Activated CD8-positive, alpha-beta T cell treated with anti-CD3 and anti-CD28 coated beads, Interleukin-2, amount 10 ng/mL, durations not matched to agents 7 days and 5 days (primary cell): ENCODE results near the gene FOLR1. TPM values are rescaled to one million over a fixed set of nuclear protein-coding genes. Genes with fewer than 3 reads are reported as not detected.
"Not testable (repeated sequence)": the region's sequence is repeated elsewhere in the genome, so short reads cannot be mapped to it uniquely, and the experiment has no call there.

Experiments
- ATAC-seq: fragments of 150-1000 bp; cut with Tn5 transposase; one replicate; pipeline ENCODE4 v1.10.0; 2021; ENCODE audit warnings: moderate library complexity
- CTCF ChIA-PET: fragments of 350-600 bp; sonication (Branson Sonifier 250); formaldehyde crosslinking; loops from one replicate; lab custom pipeline; 2021; ENCODE audit warnings: antibody characterized with exemption; lab: Charles Lee
- POLR2A ChIA-PET: fragments of 350-600 bp; sonication (Branson Sonifier 250); formaldehyde crosslinking; loops from one replicate; lab custom pipeline; 2021; ENCODE audit warnings: antibody characterized with exemption; lab: Charles Lee
- DNase-seq: peaks from one replicate; pipeline ENCODE4 v3.0.0-alpha.2; 2020
- H3K27ac Mint-ChIP-seq: one replicate; pipeline ENCODE4 v1.8.0; 2021; ENCODE audit warnings: mild to moderate bottlenecking, mixed read lengths
- H3K27me3 Mint-ChIP-seq: one replicate; pipeline ENCODE4 v1.8.0; 2021; ENCODE audit warnings: low read depth, mixed read lengths
- H3K36me3 Mint-ChIP-seq: one replicate; pipeline ENCODE4 v1.8.0; 2021; ENCODE audit warnings: low read depth, mixed read lengths
- H3K4me1 Mint-ChIP-seq: one replicate; pipeline ENCODE4 v1.8.0; 2021; ENCODE audit warnings: low read depth, mixed read lengths
- H3K4me3 Mint-ChIP-seq: one replicate; pipeline ENCODE4 v1.8.0; 2021; ENCODE audit warnings: mild to moderate bottlenecking, mixed read lengths
- H3K9me3 Mint-ChIP-seq: one replicate; pipeline ENCODE4 v1.8.0; 2022; ENCODE audit warnings: mixed read lengths; ENCODE audit not compliant: insufficient read depth
- total RNA-seq, 2 experiments: library from RNA; stranded (reverse); gene quantifications; one replicate each; pipeline ENCODE4 v1.2.3, GENCODE V29; 2021

Gene FOLR1
- total RNA-seq, 2 experiments from 2014 or later, result not detected

DNA sequence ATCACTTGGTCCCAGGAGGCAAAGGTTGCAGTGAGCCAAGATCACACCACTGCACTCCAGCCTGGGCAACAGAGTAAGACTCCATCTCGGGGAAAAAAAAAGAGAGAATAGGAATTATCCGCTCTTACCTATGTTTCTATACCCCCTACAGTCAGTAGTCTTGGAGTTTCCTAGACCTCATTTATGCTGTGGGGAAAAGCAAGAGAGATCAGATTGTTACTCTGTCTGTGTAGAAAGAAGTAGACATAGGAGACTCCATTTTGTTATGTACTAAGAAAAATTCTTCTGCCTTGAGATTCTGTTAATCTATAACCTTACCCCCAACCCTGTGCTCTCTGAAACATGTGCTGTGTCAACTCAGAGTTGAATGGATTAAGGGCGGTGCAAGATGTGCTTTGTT, 27.8 kb upstream of the FOLR1 start:
- ATAC-seq, CTCF ChIA-PET, H3K9me3 Mint-ChIP-seq, H3K36me3 Mint-ChIP-seq, POLR2A ChIA-PET, H3K27ac Mint-ChIP-seq, H3K4me1 Mint-ChIP-seq, DNase-seq, H3K4me3 Mint-ChIP-seq: not testable (repeated sequence)
- H3K27me3 Mint-ChIP-seq, result peaks cover 20% of the 10 kb centered on the region

GRCh38 chr11:72169046-72169555, 22.8 kb upstream of the FOLR1 start:
- H3K27ac Mint-ChIP-seq, result peak overlapping the region; percentile 20
- H3K27me3 Mint-ChIP-seq, H3K36me3 Mint-ChIP-seq, H3K9me3 Mint-ChIP-seq, H3K4me3 Mint-ChIP-seq, H3K4me1 Mint-ChIP-seq, DNase-seq, POLR2A ChIA-PET, ATAC-seq: not testable (repeated sequence)
- CTCF ChIA-PET, result interaction anchor here (1.4 to 1.5 kb wide), 2 partner anchors 262 to 302 kb away, joined by 3 to 4 read pairs; no protein-coding TSS in a partner anchor

DNA sequence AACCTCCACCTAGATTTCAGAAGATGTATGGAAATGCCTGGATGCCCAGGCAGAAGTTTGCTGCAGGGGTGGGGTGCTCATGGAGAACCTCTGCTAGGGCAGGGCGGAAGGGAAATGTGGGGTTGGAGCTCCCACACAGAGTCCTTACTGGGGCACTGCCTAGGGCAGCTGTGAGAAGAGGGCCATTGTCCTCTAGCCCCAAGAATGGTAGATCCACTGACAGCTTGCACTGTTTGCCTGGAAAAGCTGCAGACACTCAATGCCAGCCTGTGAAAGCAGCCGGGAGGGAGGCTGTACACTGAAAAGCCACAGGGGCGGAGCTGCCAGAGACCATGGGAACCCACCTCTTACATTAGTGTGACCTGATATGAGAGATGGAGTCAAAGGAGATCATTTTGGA, 22.2 kb upstream of the FOLR1 start:
- POLR2A ChIA-PET, result not testable (repeated sequence)
- CTCF ChIA-PET, result interaction anchor here (1.5 kb wide), 1 partner anchor 301 kb away, joined by 3 read pairs; no protein-coding TSS in a partner anchor

DNA sequence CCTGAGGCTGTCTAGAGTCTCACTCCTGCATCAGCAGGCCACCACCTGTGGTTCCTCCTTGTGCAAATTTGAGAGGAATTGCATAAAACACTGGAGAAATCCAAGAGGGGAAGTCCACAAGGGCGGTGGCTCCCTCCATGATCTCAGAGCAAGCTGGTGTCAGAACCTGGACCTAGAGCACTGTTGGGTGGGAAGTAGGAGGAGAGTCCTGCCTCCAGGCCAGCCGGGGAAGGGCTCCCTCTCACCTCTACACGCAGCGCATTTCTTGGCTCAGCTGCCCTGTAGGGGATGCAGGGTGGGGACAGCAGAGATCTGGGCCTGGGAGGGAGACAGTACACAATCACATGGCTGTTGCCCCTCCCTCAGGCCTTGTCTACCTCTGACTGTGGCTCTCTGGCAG, 19.9 kb upstream of the FOLR1 start:
- H3K4me1 Mint-ChIP-seq, H3K27ac Mint-ChIP-seq, POLR2A ChIA-PET, H3K27me3 Mint-ChIP-seq, H3K36me3 Mint-ChIP-seq, ATAC-seq, H3K4me3 Mint-ChIP-seq, H3K9me3 Mint-ChIP-seq, DNase-seq: not testable (repeated sequence)
- CTCF ChIA-PET, result interaction anchor here (1.0 kb wide), 1 partner anchor 11 kb away, joined by 3 read pairs; no protein-coding TSS in a partner anchor

More for the DNA sequence above, 22.2 kb upstream of the FOLR1 start:
- H3K27ac Mint-ChIP-seq, result peak overlapping the region; percentile 20
- H3K27me3 Mint-ChIP-seq, H3K4me3 Mint-ChIP-seq, ATAC-seq, DNase-seq, H3K4me1 Mint-ChIP-seq, H3K36me3 Mint-ChIP-seq, H3K9me3 Mint-ChIP-seq: not testable (repeated sequence)

DNA sequence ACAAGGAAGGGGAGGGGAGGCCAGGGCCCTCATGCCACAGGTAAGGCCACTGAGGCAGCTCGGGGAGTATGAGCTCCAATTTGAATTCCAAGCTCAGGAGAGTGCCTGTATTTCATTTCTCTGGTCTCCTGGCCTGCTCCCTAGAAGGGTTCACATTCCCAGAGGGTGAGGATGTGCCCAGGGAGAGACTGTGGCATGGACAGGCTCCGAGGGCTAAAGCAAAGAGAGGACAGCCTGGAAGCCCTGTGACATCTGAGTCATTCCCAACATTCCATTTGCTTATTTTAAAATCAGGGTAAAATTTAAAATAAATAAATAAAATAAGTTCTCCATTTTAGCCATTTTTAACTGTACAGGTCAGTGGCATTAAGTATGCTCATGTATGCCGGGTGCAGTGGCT, 18.6 kb upstream of the FOLR1 start:
- ChIA-PET CTCF (interaction anchor here (1.0 kb wide), 1 partner anchor 10 kb away, joined by 3 read pairs; no protein-coding TSS in a partner anchor), POLR2A (no interaction called here)
- H3K9me3 Mint-ChIP-seq, result no peaks in the 10 kb centered on the region
- no peak overlapping the region for H3K4me3 Mint-ChIP-seq
- ATAC-seq (no peak), DNase-seq (no peak)
- H3K27ac Mint-ChIP-seq, result no peak overlapping the region
- H3K36me3 Mint-ChIP-seq, result no peaks in the 10 kb centered on the region
- H3K27me3 Mint-ChIP-seq, result peaks cover under 1% of the 10 kb centered on the region
- H3K4me1 Mint-ChIP-seq, result peaks cover 5% of the 10 kb centered on the region

DNA sequence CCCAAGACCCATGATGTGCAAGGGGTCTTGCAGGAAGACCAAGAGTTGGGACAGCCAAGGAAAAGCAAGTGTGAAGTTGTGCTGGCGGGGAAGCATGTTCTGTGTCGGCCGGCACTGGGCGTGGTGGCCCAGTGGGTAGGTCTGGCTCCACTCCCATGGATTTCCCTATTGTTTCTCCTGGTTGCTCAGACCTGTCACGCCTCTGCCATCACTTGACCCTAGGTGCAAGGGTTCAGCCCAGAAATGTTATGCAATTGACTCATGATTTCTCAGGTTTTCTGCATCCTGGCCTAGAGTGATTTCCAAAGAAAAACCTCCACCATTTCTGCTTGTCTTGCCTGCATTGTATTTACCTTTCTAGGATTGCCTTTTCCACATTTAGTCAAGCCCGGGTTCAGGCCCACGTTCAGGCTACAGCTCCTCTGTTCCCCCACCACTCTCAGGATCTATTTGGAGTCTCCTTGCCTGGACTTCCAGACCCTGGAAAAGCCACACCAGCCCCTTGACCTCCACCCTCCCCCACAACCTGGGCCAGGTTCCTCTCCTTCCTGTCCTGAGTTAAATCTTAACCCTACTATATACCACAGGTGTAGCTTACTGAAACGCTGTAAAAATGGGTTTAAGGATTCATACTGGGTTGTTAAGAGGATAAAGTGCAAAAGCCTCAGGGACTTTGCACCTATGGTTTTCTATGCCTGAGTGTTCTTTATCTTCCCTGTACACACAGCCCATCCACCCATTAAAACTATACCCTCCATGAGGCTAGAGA, 17.5 kb upstream of the FOLR1 start:
- Mint-ChIP-seq H3K27me3 (no peaks in the 10 kb centered on the region), H3K36me3 (no peaks in the 10 kb centered on the region), H3K9me3 (no peaks in the 10 kb centered on the region), H3K4me3 (no peak overlapping the region), H3K27ac (no peak overlapping the region), H3K4me1 (peaks cover 5% of the 10 kb centered on the region)
- ChIA-PET POLR2A (no interaction called here), CTCF (interaction anchor here (1.0 to 1.3 kb wide), 3 partner anchors 8 to 10 kb away, joined by 3 to 5 read pairs (median 3); no protein-coding TSS in a partner anchor)
- DNase-seq (no peak), ATAC-seq (no peak)

- ChIA-PET CTCF (no interaction called here), POLR2A (no interaction called here)
- H3K36me3 Mint-ChIP-seq, result no peaks in the 10 kb centered on the region
- no peaks in the 10 kb centered on the region for H3K9me3 Mint-ChIP-seq
- H3K4me1 Mint-ChIP-seq, result no peaks in the 10 kb centered on the region
- no peak for ATAC-seq
- no peak overlapping the region for H3K4me3 Mint-ChIP-seq
- H3K27ac Mint-ChIP-seq, result no peak overlapping the region
- DNase-seq, result no peak
- peaks cover 16% of the 10 kb centered on the region for H3K27me3 Mint-ChIP-seq
These were observed 14.3 kb upstream of the FOLR1 start for GRCh38 chr11:72177656-72178055.

GRCh38 chr11:72179049-72179803, 12.7 kb upstream of the FOLR1 start:
- Mint-ChIP-seq H3K27ac (no peak overlapping the region), H3K27me3 (peaks cover 20% of the 10 kb centered on the region), H3K4me3 (no peak overlapping the region), H3K36me3 (no peaks in the 10 kb centered on the region), H3K9me3 (no peaks in the 10 kb centered on the region), H3K4me1 (peaks cover 2% of the 10 kb centered on the region)
- DNase-seq, result no peak
- CTCF ChIA-PET, result interaction anchor here (1.1 to 2.5 kb wide), 3 partner anchors 36 to 200 kb away, joined by 4 to 14 read pairs (median 5); no protein-coding TSS in a partner anchor
- no peak for ATAC-seq
- POLR2A ChIA-PET, result no interaction called here

- no peak overlapping the region for H3K27ac Mint-ChIP-seq
- H3K4me3 Mint-ChIP-seq, result no peak overlapping the region
- H3K4me1 Mint-ChIP-seq, result peaks cover 2% of the 10 kb centered on the region
- no peaks in the 10 kb centered on the region for H3K36me3 Mint-ChIP-seq
- CTCF ChIA-PET, result interaction anchor here (1.1 to 2.5 kb wide), 4 partner anchors 36 to 201 kb away, joined by 4 to 14 read pairs (median 5); no protein-coding TSS in a partner anchor
- no peak for DNase-seq
- POLR2A ChIA-PET, result no interaction called here
- H3K27me3 Mint-ChIP-seq, result peaks cover 20% of the 10 kb centered on the region
- H3K9me3 Mint-ChIP-seq, result no peaks in the 10 kb centered on the region
- no peak for ATAC-seq
These were observed 12.0 kb upstream of the FOLR1 start for GRCh38 chr11:72179804-72180396.

DNA sequence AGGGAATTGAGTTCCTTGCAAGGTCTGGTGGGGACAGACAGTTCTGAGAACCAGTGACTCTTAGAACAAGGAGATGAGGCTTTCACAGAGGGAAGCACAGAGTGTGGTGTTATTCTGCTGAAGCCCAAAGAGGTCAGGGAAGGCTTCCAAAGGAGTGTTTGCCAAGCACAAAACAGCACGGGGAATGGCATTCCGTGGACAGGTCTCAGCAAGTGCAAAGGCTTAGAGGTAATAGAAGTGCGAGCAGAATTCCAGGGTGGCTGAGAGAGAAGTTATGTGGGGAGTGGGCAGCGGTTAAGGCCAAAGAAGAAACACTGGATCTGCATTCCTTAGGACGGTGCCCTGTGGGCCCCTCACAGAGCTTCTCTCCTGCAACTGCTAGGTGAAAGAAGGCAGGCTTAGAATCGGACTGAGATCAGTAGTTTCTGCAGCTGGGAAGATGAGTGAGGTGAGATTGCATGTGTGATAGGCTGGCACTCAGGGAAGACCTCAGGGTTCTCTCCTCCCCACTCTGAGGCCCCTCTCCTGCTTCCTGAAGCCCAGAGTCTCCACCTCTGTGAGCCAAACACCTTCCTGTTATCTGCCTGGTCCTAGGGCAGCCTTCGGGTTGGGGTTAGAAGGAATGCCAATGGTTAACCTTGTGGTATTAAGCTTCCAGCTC, 10.9 kb upstream of the FOLR1 start:
- not testable (repeated sequence) for H3K27ac Mint-ChIP-seq, H3K9me3 Mint-ChIP-seq, H3K36me3 Mint-ChIP-seq, H3K4me1 Mint-ChIP-seq, ATAC-seq, H3K4me3 Mint-ChIP-seq, DNase-seq
- peaks cover 20% of the 10 kb centered on the region for H3K27me3 Mint-ChIP-seq
- ChIA-PET POLR2A (interaction anchor here (0.6 kb wide), 1 partner anchor 264 kb away, joined by 3 read pairs; no protein-coding TSS in a partner anchor), CTCF (interaction anchor here (1.2 to 4.8 kb wide), 4 partner anchors 38 to 250 kb away, joined by 4 to 46 read pairs (median 10); no protein-coding TSS in a partner anchor)

DNA sequence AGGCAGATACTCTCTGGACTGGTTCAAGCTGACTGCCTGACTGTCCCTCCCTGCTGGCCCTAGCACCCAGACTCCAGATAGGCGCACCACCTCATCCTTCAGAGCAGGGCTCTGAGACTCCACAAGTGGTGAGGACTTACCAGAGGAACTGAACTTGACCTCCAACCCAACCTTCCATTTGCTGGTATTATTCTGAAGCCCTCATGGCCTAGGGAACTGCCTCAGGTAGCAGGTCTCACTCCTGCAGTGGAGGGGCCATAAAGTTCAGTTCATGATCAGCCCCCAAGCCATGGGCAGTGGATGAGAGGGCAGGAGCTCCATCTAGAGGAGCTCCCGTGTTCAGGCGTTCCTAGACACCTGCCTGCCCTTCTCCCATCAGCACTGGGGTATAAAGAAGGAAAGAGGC, 10.4 kb upstream of the FOLR1 start:
- H3K9me3 Mint-ChIP-seq, DNase-seq, H3K36me3 Mint-ChIP-seq, POLR2A ChIA-PET, H3K4me1 Mint-ChIP-seq, H3K27ac Mint-ChIP-seq, H3K4me3 Mint-ChIP-seq, ATAC-seq: not testable (repeated sequence)
- CTCF ChIA-PET, result interaction anchor here (0.9 to 4.8 kb wide), 6 partner anchors 38 to 250 kb away, joined by 3 to 46 read pairs (median 16); no protein-coding TSS in a partner anchor
- peaks cover 20% of the 10 kb centered on the region for H3K27me3 Mint-ChIP-seq
